Measurements from ENCODE around the gene COX4I1.
A peak's percentile ranks its signal among the peaks of the same experiment; 100 is the strongest.

COX4I1 gene

DNA sequence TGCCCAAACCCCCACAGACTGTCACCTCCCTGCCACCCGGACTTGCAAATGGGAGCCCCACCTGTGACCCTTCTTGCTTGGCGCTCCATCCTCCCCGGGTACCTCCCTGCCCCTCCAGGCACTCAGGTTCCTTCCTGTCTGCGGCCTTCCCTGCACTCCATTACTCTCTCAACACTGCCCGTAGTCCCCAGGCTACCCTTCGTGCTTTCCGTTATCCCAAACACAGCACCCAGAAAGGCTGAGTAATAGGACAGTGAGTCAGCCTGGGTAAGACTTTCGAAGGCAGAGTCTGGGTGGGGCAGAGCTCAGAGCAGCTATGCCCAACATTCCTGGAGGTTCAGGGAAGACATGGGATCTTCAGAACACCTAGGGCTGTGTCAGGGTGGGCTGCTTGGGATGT is 32.0 kb upstream of the COX4I1 start:
- DNase-seq (ENCODE audit: low read depth): no peak

GRCh38 chr16:85768199-85768598 is 31.3 kb upstream of the COX4I1 start:
- no peak for DNase-seq (ENCODE audit: low read depth)

- no peak for DNase-seq (ENCODE audit: low read depth)
Measured at GRCh38 chr16:85770741-85771140, 28.8 kb upstream of the COX4I1 start.

GRCh38 chr16:85773044-85773443 is 26.5 kb upstream of the COX4I1 start:
- no peak for DNase-seq (ENCODE audit: low read depth)

DNA sequence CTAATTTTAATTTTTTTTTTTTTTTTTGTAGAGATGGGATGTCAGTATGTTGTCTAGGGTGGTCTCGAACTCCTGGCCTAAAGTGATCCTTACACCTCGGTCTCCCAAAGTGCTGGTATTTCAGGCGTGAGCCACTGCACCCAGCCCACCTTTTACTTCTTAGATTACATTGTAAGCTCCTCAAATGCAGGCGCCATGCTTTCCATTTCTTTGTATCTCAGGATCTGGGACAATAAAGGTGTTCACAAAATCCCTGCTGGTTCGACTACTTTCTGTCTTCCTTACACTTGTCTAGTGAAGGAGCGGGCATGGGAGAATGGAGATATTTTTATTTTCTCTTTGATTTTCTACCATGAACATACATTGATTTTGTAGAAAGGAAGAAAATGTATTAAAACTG is 25.4 kb upstream of the COX4I1 start:
- DNase-seq (ENCODE audit: low read depth): no peak

DNA sequence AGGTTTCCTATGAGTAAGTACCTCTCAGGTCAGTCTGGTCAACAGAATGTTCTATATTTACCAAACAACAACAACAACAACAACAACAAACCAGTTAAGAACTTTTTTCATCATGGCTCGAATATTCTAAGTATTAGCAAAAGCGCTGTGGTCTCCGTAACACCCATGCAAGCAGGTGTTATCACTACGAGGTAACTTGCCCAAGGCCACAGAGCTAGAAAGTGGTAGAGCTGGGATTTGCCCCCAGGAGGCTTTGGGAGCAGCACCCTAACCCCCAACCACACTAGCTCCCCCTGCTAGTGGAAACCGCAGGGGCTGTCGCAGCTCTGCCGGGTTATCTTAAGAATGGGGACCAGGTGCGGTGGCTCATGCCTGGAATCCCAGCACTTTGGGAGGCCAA is 24.7 kb upstream of the COX4I1 start:
- no peak for DNase-seq (ENCODE audit: low read depth)

GRCh38 chr16:85777583-85778310 is 21.7 kb upstream of the COX4I1 start:
- DNase-seq (ENCODE audit: low read depth): no peak

- DNase-seq (ENCODE audit: low read depth): no peak
Measured at GRCh38 chr16:85778873-85779272, 20.6 kb upstream of the COX4I1 start.

DNA sequence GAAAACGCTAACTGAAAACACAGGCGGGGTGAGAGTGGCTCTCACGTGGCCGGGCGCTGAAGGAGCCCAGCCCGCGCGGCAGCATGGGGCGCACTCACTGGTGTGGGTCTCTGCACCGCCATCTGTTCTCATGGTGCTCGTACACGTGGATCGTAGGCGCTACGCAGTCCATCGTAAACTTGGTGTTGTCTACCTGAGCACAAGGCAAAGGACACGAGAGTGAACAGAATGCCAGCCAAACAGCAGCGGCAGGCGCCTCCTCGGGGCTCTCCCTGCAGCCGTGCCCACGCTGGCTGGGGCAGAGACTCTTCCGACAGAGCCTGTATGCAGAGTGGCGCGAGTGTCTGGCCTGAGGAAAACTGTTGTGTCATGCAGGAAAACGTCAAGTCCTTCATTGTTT is 19.2 kb upstream of the COX4I1 start:
- DNase-seq (ENCODE audit: low read depth): no peak

DNA sequence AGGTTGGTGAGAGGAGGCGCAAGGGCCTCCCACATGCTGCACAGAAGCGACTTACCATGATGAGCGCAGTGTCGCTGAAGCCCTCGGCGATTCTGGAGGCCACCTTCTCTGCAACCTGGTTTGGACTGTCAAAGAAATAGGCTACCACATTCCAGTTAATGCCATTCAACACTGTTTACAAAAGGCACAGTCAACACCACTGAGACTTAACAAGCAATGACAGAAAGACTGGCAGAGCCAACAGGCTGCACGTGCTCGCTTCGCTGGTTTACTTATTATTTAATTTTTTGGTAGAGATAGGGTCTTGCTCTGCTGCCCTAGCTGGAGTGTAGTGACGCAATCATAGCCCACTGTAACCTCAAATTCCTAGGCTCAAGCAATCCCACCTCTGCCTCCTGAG is 18.3 kb upstream of the COX4I1 start:
- no peak for DNase-seq (ENCODE audit: low read depth)

GRCh38 chr16:85781695-85782370 is 17.7 kb upstream of the COX4I1 start:
- no peak for DNase-seq (ENCODE audit: low read depth)

GRCh38 chr16:85782451-85782850 is 17.0 kb upstream of the COX4I1 start:
- no peak for DNase-seq (ENCODE audit: low read depth)

- no peak for DNase-seq (ENCODE audit: low read depth)
Measured at GRCh38 chr16:85783441-85783840, 16.1 kb upstream of the COX4I1 start.

DNA sequence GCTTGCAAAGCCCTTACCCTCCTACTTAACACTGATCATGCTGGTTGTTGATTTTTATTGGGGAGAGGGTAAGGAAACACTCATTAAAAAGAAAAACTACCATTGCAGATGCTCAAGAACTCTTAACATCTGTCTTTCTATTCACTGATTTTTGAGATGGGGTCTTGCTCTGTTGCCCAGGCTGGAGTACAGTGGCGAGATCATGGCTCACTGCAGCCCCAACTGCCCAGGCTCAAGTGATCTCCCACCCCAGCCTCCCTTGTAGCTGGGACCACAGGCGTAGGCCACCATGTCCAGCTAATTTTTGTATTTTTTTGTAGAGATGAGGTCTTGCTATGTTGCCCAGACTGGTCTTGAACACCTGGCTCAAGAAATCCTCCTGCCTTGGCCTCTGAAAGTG is 14.7 kb upstream of the COX4I1 start:
- no peak for DNase-seq (ENCODE audit: low read depth)

DNA sequence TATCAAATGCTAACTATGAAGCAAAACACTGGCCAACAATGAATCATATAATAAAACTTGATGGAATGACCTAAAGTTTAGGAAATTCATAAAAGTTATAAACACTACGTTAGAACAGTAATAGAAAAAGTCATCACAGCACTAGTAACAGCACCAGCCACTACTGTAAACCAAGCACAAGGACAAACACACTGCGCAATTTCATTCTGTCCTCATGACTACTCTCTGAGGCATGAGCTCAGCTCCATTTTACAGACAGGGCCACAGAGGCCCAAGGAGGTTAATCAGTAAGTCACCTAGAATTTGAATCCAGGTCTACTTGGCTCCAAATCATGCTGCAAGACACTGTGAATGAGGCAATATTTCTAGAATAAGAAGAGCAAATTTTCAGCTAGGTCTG is 13.6 kb upstream of the COX4I1 start:
- no peak for DNase-seq (ENCODE audit: low read depth)

DNA sequence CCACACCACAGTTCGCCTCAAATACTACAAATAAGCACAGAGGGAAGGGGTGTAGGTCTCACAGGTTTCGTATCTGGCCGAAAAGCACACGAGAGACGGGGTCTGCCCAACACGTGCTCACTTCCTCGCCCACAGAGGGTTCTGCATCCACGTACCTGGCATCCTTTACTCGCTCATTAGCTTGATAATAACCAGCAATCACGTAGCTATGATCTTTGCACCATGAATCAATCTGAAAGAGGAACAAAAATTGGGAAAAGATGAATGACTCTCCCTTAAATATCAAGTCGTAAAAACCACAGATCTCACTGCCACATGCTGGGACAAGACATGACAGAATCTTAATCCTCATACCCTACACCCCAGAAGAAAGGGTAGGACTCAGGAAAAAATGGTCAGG is 10.7 kb upstream of the COX4I1 start:
- no peak for DNase-seq (ENCODE audit: low read depth)

GRCh38 chr16:85789773-85790172 is 9.7 kb upstream of the COX4I1 start:
- DNase-seq (ENCODE audit: low read depth): no peak

- DNase-seq (ENCODE audit: low read depth): no peak
Measured at GRCh38 chr16:85793662-85794298, 5.7 kb upstream of the COX4I1 start.

- DNase-seq (ENCODE audit: low read depth): no peak
Measured at GRCh38 chr16:85794696-85795095, 4.8 kb upstream of the COX4I1 start.

DNA sequence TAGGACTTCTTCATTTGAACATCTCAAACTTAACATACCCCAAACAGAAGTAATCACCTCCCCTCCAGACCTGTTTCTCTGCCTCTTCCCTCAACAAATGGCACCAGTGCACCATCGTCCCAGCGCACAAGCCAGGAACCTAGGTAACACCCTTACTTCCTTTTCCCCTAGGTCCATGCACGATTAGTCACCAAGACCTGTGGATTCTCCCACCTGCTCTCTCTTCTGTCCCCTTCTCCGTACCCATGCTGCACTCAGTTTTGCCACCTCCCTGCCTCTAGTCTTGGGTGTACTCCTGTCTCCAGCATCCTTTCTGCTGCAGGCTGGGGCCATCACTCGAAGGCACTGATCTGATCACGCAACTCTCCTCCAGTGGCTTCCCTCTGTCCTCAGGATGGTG is 3.3 kb upstream of the COX4I1 start:
- no peak for DNase-seq (ENCODE audit: low read depth)

DNA sequence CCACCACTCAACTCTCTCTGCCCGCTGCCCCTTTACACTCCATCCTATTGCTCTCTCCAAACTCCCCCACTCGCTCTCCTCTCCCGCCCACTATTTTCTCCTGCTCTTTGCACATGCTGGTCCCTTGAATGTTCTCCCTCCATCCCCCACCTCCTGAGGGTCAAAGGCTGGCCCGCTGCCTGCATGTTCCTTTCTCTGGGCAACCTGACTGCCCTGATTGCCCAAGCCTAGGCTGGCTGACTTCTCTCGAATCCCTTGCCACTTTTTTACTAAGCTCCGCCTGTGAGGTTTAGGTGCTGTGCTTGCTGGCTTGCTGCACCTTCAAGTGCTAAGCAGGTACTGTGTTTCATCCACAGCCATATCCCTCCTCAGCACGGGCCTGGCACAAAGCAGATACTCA is 2.9 kb upstream of the COX4I1 start:
- DNase-seq (ENCODE audit: low read depth): no peak

DNA sequence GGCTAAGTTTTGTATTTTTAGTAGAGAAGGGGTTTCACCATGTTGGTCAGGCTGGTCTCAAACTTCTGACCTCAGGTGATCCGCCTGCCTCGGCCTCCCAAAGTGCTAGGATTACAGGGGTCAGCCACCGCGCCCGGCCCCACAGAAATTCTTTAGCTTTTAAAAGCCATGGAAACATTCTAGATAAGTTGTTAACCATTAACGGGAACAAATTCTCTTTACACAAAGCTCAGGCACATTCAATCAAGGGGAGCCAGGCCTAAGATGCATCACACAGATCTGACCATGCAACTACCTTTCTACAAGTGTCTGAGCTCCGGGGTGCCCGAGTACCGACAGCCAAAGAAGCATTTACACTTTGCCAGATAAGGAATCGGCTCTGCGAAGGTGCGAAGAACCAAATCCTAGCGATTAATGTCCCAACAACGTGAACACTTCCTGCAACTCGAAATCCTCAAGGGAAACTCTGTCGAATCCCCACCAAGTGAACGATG is 1.2 kb upstream of the COX4I1 start:
- DNase-seq (ENCODE audit: low read depth): no peak

DNA sequence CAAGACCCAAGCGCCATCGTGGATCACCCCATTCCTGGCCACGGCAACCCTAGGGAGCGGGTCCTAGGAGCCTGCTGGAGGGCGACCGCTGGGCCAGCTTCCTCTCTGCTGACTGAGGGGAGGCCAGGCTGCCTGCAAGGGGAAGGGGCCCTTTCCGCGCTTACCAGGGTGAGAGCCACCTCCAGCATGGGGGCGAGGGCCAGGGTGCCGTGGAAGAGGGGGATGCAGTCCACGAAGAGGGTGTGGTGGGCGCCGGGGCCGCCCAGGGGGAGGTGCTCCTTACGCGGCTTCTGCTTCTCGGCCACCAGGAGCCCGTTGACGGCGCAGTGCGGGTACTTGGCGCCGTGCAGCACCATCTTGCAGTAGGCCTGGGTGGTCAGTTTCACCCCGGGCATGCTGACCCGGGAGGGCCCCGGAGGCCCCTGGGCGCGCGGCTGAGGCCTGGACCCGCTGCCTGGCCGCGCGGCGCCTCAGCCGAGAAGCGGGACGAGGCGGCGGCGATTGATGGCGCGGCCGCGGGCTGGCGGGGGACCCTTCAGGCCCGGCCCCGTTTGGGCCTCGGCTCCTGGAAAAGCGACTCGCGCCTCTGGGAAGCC is 496 bp upstream of the COX4I1 start:
- DNase-seq (ENCODE audit: low read depth): peak; percentile 40
